Mucosa of descending colon (tissue), 3 donors: ENCODE data around the gene UGT1A7. TPM values are rescaled to one million over a fixed set of nuclear protein-coding genes. Genes with fewer than 3 reads are reported as not detected.

Experiments used
- ATAC-seq: fragments of 200-7000 bp; cut with Tn5 transposase; one replicate; pipeline ENCODE4 v1.9.1; 2020; ENCODE audit warnings: mild to moderate bottlenecking, moderate library complexity
- DNase-seq, 3 donors: peaks; one replicate each; pipeline ENCODE4 v3.0.0-alpha.2; 2020
- H3K36me3 ChIP-seq: fragments of 200-600 bp; one replicate; pipeline ENCODE4 v1.8.0; 2021; ENCODE audit warnings: low read depth, mild to moderate bottlenecking
- H3K4me1 ChIP-seq: fragments of 200-600 bp; one replicate; pipeline ENCODE4 v1.8.0; 2021; ENCODE audit warnings: low read depth, mild to moderate bottlenecking
- H3K4me3 ChIP-seq: fragments of 200-600 bp; one replicate; pipeline ENCODE4 v1.8.0; 2021; ENCODE audit warnings: mild to moderate bottlenecking
- H3K9me3 ChIP-seq: fragments of 200-600 bp; one replicate; pipeline ENCODE4 v1.8.0; 2021; ENCODE audit warnings: mild to moderate bottlenecking
- intact Hi-C, 2 donors: fragments of 100-400 bp; cut with DNase I in 1 of 2; cut with micrococcal nuclease in 1 of 2; formaldehyde crosslinking; loops; one replicate each; pipeline versions ENCODE4 v1.11.0 to v1.11.1; 2022; cut with DNase I, micrococcal nuclease
- total RNA-seq, 3 donors: library from RNA; stranded (reverse); fragmentation: NEBNext Ultra II Directional in 2 of 3; extraction: Animal tissue kit (Norgen Biotek cat#: 25700) in 2 of 3; gene quantifications; one replicate each; pipeline versions ENCODE4 v1.2.1 to v1.2.4, GENCODE V29; 2021 to 2023
- TF ChIP-seq, protein P1 (sequence below): fragments of 200-600 bp; IDR thresholded peaks from one replicate; pipeline ENCODE4 v1.8.0; 2022; ENCODE audit warnings: antibody characterized with exemption, mild to moderate bottlenecking
- donor health status: DM: no; HTN: no; CAD: no; lungs with moderate emphysema.
- donor health status: DM: no; HTN: no; CAD: no.
- donor health status: DM: no; HTN: yes; CAD: no.

UGT1A7 gene
- total RNA-seq, 3 donors from 2014 or later = 5.4 to 19.5 (median 5.9) TPM

DNA sequence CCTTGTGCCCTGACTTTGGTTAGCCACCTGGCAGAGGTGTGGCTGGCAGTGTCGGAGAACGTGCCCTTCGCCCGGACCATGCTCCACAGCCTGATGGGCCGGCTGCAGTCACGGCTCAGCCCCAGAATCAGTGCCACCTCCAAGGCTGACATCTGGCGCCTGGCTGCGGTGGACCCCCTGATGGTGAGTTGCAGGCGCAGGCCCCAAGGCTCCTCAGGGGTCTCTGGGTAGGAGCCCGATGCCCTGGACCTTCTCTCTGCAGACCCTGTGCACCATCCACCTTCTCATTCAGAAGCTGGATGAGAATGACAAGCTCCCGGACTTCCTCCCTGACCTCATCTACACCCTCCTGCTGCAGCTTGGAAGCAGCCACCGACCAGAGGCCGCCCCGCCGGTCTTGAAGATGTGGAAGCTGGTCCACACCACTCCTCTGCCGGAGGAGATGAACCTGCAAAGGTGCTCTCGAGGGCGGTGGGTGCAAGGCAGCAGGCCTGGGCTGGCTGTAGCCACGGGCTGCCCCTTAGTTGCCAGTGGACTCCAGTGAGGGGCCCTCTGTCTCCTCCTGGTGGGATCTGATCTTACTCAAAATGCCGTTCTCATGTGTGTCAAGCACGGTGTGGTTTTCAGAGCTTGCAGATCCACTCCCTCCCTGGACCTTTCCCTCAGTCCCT is 140.5 kb downstream of the UGT1A7 start:
- ATAC-seq (no peak), DNase-seq (no peak)
- TF ChIP-seq, protein P1, sequence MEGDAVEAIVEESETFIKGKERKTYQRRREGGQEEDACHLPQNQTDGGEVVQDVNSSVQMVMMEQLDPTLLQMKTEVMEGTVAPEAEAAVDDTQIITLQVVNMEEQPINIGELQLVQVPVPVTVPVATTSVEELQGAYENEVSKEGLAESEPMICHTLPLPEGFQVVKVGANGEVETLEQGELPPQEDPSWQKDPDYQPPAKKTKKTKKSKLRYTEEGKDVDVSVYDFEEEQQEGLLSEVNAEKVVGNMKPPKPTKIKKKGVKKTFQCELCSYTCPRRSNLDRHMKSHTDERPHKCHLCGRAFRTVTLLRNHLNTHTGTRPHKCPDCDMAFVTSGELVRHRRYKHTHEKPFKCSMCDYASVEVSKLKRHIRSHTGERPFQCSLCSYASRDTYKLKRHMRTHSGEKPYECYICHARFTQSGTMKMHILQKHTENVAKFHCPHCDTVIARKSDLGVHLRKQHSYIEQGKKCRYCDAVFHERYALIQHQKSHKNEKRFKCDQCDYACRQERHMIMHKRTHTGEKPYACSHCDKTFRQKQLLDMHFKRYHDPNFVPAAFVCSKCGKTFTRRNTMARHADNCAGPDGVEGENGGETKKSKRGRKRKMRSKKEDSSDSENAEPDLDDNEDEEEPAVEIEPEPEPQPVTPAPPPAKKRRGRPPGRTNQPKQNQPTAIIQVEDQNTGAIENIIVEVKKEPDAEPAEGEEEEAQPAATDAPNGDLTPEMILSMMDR = no peak

More for the DNA sequence above, 140.5 kb downstream of the UGT1A7 start:
- intact Hi-C loops = no loop called here
- H3K4me3 ChIP-seq = no peak overlapping the region
- no peaks in the 10 kb centered on the region for H3K4me1 ChIP-seq
- H3K36me3 ChIP-seq = no peaks in the 10 kb centered on the region
- no peaks in the 10 kb centered on the region for H3K9me3 ChIP-seq

Other genes starting within 250 kb of the UGT1A7 start
- 10 to 100 TPM; 30.6 to 32.7 (median 31.2) TPM for gene USP40, start 115.1 kb upstream of the UGT1A7 start, total RNA-seq
- 10 to 100 TPM in 2 of 3 donors, 1 to 10 TPM in 1; 7.4 to 34.2 (median 12.2) TPM for gene UGT1A8, start 64.3 kb upstream of the UGT1A7 start, total RNA-seq
- gene UGT1A10, start 45.5 kb upstream of the UGT1A7 start, total RNA-seq = 100 to 1,000 TPM in 1 of 3 donors, 10 to 100 TPM in 2; 42.0 to 116 (median 43.9) TPM
- gene UGT1A9, start 10.0 kb upstream of the UGT1A7 start, total RNA-seq = 10 to 100 TPM in 1 of 3 donors, 1 to 10 TPM in 2; 3.6 to 11.4 (median 4.0) TPM
- 10 to 100 TPM in 1 of 3 donors, 1 to 10 TPM in 2; 8.5 to 19.3 (median 8.7) TPM for gene UGT1A6, start 11.0 kb downstream of the UGT1A7 start, total RNA-seq
- 1 to 10 TPM; 2.1 to 6.5 (median 2.4) TPM for gene UGT1A5, start 31.0 kb downstream of the UGT1A7 start, total RNA-seq
- gene UGT1A4, start 36.8 kb downstream of the UGT1A7 start, total RNA-seq = 1 to 10 TPM; 2.4 to 7.0 (median 2.9) TPM
- 1 to 10 TPM; 2.6 to 4.7 (median 2.7) TPM for gene UGT1A3, start 47.1 kb downstream of the UGT1A7 start, total RNA-seq
- 1 to 10 TPM; 4.0 to 7.0 (median 4.9) TPM for gene UGT1A1, start 78.4 kb downstream of the UGT1A7 start, total RNA-seq
- gene MROH2A, start 96.4 kb downstream of the UGT1A7 start, total RNA-seq = under 1 TPM in 1 of 3 donors, not detected in 2; 0.20 TPM
- gene HJURP, start 172.6 kb downstream of the UGT1A7 start, total RNA-seq = 1 to 10 TPM; 1.7 to 9.8 (median 3.6) TPM
- not detected for gene TRPM8, start 235.5 kb downstream of the UGT1A7 start, total RNA-seq